Measurements from ENCODE around the gene RRM1. TPM values are rescaled to one million over a fixed set of nuclear protein-coding genes. Genes with fewer than 3 reads are reported as not detected.

Gene RRM1
- total RNA-seq, 1 experiment from 2014 or later, result 88.8 TPM

- TF ChIP-seq TEAD4 (CRISPR knock-in tag; IDR thresholded peaks at IDR 0.05), result no peak
- no peak for TF ChIP-seq NFYB (CRISPR knock-in tag; conservative IDR thresholded peaks at IDR 0.05; ENCODE audit: low read depth)
- TF ChIP-seq ZNF532 (CRISPR knock-in tag; IDR thresholded peaks at IDR 0.05; ENCODE audit: borderline replicate concordance), result no peak
- TF ChIP-seq ATF3 (CRISPR knock-in tag; conservative IDR thresholded peaks at IDR 0.05), result no peak
- TF ChIP-seq PRDM15 (CRISPR knock-in tag; IDR thresholded peaks at IDR 0.05), result no peak
- TF ChIP-seq IRF1 (CRISPR knock-in tag; IDR thresholded peaks at IDR 0.05), result no peak
- TF ChIP-seq ZNF423 (CRISPR knock-in tag; IDR thresholded peaks at IDR 0.05), result no peak
- TF ChIP-seq NR2C2 (CRISPR knock-in tag; IDR thresholded peaks at IDR 0.05), result no peak
Observed at GRCh38 chr11:4167292-4167691, 72.7 kb downstream of the RRM1 start (continued).

- Mint-ChIP-seq H3K9me3 (peaks cover 30% of the 10 kb centered on the region), H3K27me3 (ENCODE audit: low read depth) (peaks cover 55% of the 10 kb centered on the region), H3K36me3 (peaks cover 5% of the 10 kb centered on the region; the same call in 1 of the 2 replicates), H3K27ac (no peak overlapping the region), H3K4me1 (no peaks in the 10 kb centered on the region), H3K4me3 (no peak overlapping the region)
- DNase-seq (ENCODE audit: low spot score) (no peak), ATAC-seq (no peak)
- ChIA-PET CTCF (interaction anchor here (1.0 kb wide), 1 partner anchor 14 kb away, joined by 4 read pairs; no protein-coding TSS in a partner anchor), POLR2A (no interaction called here)
- TF ChIP-seq FOXP4 (CRISPR knock-in tag; IDR thresholded peaks at IDR 0.05), result no peak
- TF ChIP-seq NR2C2 (CRISPR knock-in tag; IDR thresholded peaks at IDR 0.05), result no peak
- TF ChIP-seq NR1H2 (CRISPR knock-in tag; IDR thresholded peaks at IDR 0.05), result no peak
- TF ChIP-seq RELA (CRISPR knock-in tag; IDR thresholded peaks at IDR 0.05; ENCODE audit: borderline replicate concordance), result no peak
- TF ChIP-seq SOX15 (CRISPR knock-in tag; IDR thresholded peaks at IDR 0.05), result no peak
- no peak for TF ChIP-seq ATF6 (CRISPR knock-in tag; IDR thresholded peaks at IDR 0.05)
- no peak for TF ChIP-seq ATF3 (CRISPR knock-in tag; conservative IDR thresholded peaks at IDR 0.05)
- no peak for TF ChIP-seq ZNF263 (CRISPR knock-in tag; IDR thresholded peaks at IDR 0.05; ENCODE audit: low read depth)
- no peak for TF ChIP-seq ESRRA (CRISPR knock-in tag; IDR thresholded peaks at IDR 0.05; ENCODE audit: borderline replicate concordance)
- TF ChIP-seq ETV6 (CRISPR knock-in tag; IDR thresholded peaks at IDR 0.05), result no peak
- TF ChIP-seq MAX (CRISPR knock-in tag; IDR thresholded peaks at IDR 0.05), result no peak
- no peak for TF ChIP-seq ZNF396 (CRISPR knock-in tag; IDR thresholded peaks at IDR 0.05; ENCODE audit: borderline replicate concordance)
- no peak for TF ChIP-seq ZNF219 (CRISPR knock-in tag; IDR thresholded peaks at IDR 0.05; ENCODE audit: borderline replicate concordance)
- TF ChIP-seq ZNF232 (CRISPR knock-in tag; IDR thresholded peaks at IDR 0.05), result no peak
- TF ChIP-seq NFATC4 (CRISPR knock-in tag; IDR thresholded peaks at IDR 0.05), result no peak
- no peak for TF ChIP-seq MXD4 (CRISPR knock-in tag; IDR thresholded peaks at IDR 0.05; ENCODE audit: borderline replicate concordance)
Observed at GRCh38 chr11:4167758-4168157, 73.2 kb downstream of the RRM1 start.

Measured in WTC11 (cell line).